ENCODE results near the gene KATNA1.
"Not testable (repeated sequence)": the region's sequence is repeated elsewhere in the genome, so short reads cannot be mapped to it uniquely, and the experiment has no call there.

Gene KATNA1

DNA sequence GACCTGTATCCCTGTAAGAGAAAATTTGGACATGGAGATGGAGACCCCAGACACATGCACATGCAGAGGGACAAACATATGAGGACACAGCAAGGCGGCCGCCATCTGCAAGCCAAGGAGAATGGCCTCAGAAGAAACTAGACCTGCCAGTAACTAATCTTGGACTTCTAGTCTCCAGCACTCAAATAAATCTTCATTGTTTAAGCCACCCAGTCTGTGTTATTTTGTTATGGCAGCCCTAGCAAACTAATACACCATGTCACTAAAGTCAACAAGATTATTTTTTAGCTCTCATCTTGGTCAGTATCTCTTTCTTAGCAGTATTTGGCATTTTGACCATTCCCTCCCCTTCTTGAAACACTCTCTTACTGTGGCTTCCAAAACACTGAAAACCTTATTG, 42.7 kb upstream of the KATNA1 start:
- DNase-seq (ENCODE audit: low read depth in 1 of 2, low spot score in 1 of 2): no peak
- TF ChIP-seq SPI1 (IDR thresholded peaks at IDR 0.05; ENCODE audit: borderline replicate concordance, low read depth): no peak
- TF ChIP-seq, protein P1, sequence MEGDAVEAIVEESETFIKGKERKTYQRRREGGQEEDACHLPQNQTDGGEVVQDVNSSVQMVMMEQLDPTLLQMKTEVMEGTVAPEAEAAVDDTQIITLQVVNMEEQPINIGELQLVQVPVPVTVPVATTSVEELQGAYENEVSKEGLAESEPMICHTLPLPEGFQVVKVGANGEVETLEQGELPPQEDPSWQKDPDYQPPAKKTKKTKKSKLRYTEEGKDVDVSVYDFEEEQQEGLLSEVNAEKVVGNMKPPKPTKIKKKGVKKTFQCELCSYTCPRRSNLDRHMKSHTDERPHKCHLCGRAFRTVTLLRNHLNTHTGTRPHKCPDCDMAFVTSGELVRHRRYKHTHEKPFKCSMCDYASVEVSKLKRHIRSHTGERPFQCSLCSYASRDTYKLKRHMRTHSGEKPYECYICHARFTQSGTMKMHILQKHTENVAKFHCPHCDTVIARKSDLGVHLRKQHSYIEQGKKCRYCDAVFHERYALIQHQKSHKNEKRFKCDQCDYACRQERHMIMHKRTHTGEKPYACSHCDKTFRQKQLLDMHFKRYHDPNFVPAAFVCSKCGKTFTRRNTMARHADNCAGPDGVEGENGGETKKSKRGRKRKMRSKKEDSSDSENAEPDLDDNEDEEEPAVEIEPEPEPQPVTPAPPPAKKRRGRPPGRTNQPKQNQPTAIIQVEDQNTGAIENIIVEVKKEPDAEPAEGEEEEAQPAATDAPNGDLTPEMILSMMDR (IDR thresholded peaks at IDR 0.05; ENCODE audit: insufficient read depth, low read length): no peak
- TF ChIP-seq GABPA (IDR thresholded peaks at IDR 0.05; ENCODE audit: low read depth): no peak
- no peak for TF ChIP-seq POLR2AphosphoS5 (IDR thresholded peaks at IDR 0.05; ENCODE audit: low read depth)
- TF ChIP-seq, protein P2, sequence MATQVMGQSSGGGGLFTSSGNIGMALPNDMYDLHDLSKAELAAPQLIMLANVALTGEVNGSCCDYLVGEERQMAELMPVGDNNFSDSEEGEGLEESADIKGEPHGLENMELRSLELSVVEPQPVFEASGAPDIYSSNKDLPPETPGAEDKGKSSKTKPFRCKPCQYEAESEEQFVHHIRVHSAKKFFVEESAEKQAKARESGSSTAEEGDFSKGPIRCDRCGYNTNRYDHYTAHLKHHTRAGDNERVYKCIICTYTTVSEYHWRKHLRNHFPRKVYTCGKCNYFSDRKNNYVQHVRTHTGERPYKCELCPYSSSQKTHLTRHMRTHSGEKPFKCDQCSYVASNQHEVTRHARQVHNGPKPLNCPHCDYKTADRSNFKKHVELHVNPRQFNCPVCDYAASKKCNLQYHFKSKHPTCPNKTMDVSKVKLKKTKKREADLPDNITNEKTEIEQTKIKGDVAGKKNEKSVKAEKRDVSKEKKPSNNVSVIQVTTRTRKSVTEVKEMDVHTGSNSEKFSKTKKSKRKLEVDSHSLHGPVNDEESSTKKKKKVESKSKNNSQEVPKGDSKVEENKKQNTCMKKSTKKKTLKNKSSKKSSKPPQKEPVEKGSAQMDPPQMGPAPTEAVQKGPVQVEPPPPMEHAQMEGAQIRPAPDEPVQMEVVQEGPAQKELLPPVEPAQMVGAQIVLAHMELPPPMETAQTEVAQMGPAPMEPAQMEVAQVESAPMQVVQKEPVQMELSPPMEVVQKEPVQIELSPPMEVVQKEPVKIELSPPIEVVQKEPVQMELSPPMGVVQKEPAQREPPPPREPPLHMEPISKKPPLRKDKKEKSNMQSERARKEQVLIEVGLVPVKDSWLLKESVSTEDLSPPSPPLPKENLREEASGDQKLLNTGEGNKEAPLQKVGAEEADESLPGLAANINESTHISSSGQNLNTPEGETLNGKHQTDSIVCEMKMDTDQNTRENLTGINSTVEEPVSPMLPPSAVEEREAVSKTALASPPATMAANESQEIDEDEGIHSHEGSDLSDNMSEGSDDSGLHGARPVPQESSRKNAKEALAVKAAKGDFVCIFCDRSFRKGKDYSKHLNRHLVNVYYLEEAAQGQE (IDR thresholded peaks at IDR 0.05; ENCODE audit: insufficient replicate concordance, low read depth): no peak
- Histone ChIP-seq H3K4me3 (replicated peaks; ENCODE audit: insufficient read depth, low read length) (no peak overlapping the region), H3K27ac (replicated peaks) (no peak overlapping the region), H3K27me3 (ENCODE audit: insufficient read depth, poor library complexity, severe bottlenecking) (no peaks in the 10 kb centered on the region)

DNA sequence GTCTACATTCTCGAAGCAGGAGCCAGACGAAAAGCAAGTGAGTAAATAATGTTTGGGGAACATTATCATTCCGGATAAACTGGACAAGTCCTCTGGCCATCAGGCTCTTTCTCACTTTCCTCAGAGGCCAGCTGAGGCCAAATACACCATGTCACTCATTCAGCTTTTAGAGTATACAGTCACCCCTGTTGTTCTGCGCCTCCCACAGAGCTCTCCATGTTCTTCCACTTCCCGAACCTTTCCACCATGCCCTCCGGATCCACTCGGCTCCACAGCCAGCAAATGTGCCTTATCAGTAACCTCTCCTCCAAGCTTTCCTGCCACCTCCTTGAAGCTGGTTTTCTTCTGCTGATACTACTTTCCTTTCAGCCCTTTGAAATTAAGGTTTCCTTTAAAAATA, 37.7 kb upstream of the KATNA1 start:
- Histone ChIP-seq H3K27ac (replicated peaks) (no peak overlapping the region), H3K4me3 (replicated peaks; ENCODE audit: insufficient read depth, low read length) (no peak overlapping the region), H3K27me3 (ENCODE audit: insufficient read depth, poor library complexity, severe bottlenecking) (no peaks in the 10 kb centered on the region)
- no peak for TF ChIP-seq SPI1 (IDR thresholded peaks at IDR 0.05; ENCODE audit: borderline replicate concordance, low read depth)
- no peak for TF ChIP-seq GABPA (IDR thresholded peaks at IDR 0.05; ENCODE audit: low read depth)
- no peak for TF ChIP-seq POLR2AphosphoS5 (IDR thresholded peaks at IDR 0.05; ENCODE audit: low read depth)
- TF ChIP-seq, protein P2 (IDR thresholded peaks at IDR 0.05; ENCODE audit: insufficient replicate concordance, low read depth): no peak
- TF ChIP-seq, protein P1 (IDR thresholded peaks at IDR 0.05; ENCODE audit: insufficient read depth, low read length): no peak
- no peak for DNase-seq (ENCODE audit: low read depth in 1 of 2, low spot score in 1 of 2)

DNA sequence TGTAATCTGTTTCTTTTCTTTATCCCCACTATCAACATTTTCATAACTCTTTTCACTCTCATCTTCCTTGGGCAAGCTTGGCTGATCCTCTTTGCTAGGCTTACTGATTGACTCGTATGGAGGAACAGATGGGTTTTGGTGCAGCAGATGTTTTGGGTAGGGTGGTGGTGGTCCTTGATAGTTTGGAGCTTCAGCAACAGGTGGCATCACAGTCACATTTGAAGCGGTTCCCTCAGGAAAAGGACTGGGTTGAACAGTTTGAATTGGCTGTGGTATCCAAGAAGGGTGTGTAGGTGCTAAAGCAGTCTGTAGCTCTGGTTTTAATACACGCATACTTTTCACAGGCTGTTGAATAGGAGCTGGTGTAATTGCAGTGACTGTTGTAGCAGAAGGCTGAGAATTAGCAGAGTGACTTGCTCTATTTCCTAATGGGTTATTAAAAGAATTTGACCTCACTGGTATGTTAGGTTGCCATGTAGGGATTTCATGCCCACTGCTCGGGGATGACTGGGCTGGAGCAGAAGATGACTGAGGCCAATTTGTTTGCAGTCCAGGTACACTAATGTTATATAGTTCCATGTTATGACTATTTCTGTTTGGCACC, 34.8 kb upstream of the KATNA1 start:
- no peak for TF ChIP-seq GABPA (IDR thresholded peaks at IDR 0.05; ENCODE audit: low read depth)
- TF ChIP-seq SPI1 (IDR thresholded peaks at IDR 0.05; ENCODE audit: borderline replicate concordance, low read depth): no peak
- TF ChIP-seq, protein P1 (IDR thresholded peaks at IDR 0.05; ENCODE audit: insufficient read depth, low read length): no peak
- TF ChIP-seq, protein P2 (IDR thresholded peaks at IDR 0.05; ENCODE audit: insufficient replicate concordance, low read depth): no peak
- no peak for TF ChIP-seq POLR2AphosphoS5 (IDR thresholded peaks at IDR 0.05; ENCODE audit: low read depth)
- no peak overlapping the region for H3K4me3 ChIP-seq (replicated peaks; ENCODE audit: insufficient read depth, low read length)
- no peak for DNase-seq (ENCODE audit: low read depth in 1 of 2, low spot score in 1 of 2)
- H3K27ac ChIP-seq (replicated peaks): no peak overlapping the region
- no peaks in the 10 kb centered on the region for H3K27me3 ChIP-seq (ENCODE audit: insufficient read depth, poor library complexity, severe bottlenecking)

DNA sequence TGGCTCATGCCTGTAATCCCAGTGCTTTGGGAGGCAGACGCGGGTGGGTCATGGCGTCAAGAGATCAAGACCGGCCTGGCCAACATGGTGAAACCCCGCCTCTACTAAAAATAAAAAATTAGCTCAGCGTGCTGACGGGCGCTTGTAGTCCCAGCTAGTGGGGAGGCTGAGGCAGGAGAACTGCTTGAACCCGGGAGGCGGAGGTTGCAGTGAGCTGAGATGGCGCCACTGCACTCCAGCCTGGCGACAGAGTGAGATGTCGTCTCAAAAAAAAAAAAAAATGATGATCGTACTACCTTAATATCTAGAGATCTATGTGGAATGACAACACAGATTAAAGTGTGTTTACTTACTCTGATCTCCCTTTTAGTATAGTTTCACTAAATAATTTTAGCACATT, 33.3 kb upstream of the KATNA1 start:
- not testable (repeated sequence) for H3K4me3 ChIP-seq (replicated peaks; ENCODE audit: insufficient read depth, low read length); H3K27me3 ChIP-seq (ENCODE audit: insufficient read depth, poor library complexity, severe bottlenecking); H3K27ac ChIP-seq (replicated peaks); DNase-seq (ENCODE audit: low read depth in 1 of 2, low spot score in 1 of 2)
